Superior temporal gyrus (tissue), 1 donor: ENCODE measurements around the gene SMCO3.

ENCODE experiments used
- DNase-seq: peaks from one replicate; pipeline ENCODE4 v3.0.0-alpha.2; 2016; ENCODE audit errors: extremely low spot score

The SMCO3 gene

DNA sequence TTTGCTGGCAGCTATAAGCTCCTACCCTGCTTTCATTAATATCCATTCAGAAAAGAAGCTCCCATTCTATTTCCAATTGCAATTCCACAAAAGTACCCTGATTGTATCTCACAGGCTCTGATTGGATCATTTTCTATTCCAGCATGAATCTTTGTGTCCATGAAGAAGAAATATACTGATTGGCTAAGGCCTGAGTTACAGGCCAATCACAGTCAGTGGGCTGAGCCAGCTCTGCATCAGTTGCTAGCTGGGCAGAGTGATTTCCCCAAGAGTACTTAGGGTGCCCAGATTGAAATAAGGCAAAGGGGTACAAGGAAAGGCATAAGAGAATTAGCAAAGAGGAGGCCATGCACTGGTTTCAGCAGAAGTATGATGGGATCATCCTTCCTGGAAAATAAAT is 14.9 kb upstream of the SMCO3 start:
- no peak for DNase-seq

- DNase-seq: no peak
These were observed 13.1 kb upstream of the SMCO3 start for GRCh38 chr12:14827043-14827442.

- no peak for DNase-seq
These were observed 12.5 kb upstream of the SMCO3 start for GRCh38 chr12:14826491-14826890.

DNA sequence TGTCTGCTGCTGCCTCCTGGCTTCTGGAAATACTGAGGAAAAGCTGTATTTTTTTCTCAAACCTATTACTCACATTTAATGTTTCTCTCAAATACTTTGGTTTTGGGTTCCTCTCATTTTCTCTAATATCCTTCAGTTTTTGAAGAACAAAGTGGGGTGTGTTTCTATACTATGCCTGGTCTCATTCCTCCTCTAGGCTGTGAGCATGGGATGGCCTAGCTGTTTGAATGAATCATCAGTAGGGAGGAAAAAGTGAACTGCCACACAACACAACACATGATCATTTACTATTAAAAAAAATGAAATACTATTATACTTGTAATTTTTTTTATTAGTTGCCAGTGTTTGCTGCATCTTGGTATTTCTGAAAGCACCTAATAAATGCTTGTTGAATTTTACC is 11.3 kb upstream of the SMCO3 start:
- no peak for DNase-seq

- DNase-seq: no peak
These were observed 10.1 kb upstream of the SMCO3 start for GRCh38 chr12:14824012-14824634.

DNA sequence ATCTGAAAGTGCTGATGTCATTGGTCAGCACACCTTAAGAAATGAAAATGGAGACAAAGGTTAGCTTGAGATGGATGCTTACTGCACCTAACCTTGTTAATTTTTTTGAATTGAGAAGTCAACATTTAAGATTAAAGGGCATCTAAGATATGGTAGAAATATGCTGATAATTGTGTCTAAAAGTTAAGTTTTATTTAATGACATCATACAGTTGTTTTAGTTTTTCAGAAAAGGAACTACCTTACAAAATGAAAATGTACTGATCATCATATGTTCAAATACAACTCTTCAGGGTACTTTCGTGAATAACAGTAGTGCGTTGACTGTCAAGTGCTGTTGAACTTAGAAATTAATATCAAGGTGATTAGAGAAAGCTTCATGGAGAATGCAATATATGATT is 2.5 kb downstream of the SMCO3 start:
- no peak for DNase-seq

DNA sequence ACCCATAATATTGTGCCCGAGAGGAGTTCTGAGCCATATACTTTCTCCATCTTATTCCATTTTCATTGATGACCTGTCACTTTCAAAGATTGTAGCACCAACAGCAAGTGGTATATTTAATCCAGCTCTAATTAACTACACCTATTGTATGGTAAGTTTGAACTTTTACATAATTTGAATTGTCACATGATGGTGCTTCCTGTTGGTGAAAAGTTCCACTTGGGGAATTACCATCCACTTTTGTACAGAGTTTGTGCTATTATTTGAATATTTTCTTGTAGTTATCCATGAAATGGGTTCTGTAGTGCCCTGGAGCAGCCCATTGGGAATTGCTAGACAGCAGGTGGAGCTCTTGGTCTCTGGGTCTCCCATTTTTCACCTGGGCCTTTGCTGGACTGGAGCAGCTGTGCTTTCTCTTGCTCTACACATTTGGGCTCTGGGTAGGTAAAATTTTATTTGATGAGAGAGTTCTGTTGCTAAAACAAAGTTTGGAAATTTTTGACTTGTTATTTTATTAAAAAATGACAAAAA is 3.0 kb downstream of the SMCO3 start:
- no peak for DNase-seq

DNA sequence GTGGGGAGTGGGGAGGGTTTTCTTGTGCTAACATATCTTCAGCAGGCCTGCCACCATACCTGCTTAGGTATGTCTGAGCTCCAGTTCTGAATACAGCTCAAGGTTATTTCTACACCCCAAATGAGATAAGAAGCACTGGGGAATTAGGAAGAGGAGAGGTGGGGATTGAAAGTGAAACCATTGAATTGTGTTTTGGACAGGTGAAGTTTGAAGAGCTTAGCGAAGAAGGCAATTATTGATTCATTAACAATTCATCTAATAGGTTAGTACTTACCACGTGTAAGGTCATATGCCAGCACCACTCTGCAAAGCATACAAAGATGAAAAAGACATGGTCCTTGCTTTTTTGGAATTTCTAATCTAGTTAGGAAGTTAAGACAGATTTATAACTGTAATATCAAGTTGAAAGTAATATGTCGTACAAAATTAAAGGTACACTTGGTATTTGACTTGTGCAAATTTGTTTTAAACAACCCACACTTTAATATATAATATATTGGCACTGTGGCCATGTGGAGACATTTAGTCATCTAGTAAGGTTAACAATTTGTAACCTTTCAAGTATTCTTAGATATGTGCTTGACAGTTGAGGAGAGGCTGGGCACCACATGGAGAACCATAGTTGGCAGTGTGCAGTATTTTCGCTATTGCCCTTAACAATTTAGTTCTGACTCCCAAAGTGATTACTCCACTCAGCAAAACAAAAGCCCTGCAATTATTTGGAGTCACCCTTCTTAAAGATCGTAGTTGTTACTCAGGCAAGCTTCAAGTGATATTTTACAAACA is 3.6 kb downstream of the SMCO3 start:
- no peak for DNase-seq

- DNase-seq: no peak
These were observed 10.2 kb downstream of the SMCO3 start for GRCh38 chr12:14803830-14804160.

DNA sequence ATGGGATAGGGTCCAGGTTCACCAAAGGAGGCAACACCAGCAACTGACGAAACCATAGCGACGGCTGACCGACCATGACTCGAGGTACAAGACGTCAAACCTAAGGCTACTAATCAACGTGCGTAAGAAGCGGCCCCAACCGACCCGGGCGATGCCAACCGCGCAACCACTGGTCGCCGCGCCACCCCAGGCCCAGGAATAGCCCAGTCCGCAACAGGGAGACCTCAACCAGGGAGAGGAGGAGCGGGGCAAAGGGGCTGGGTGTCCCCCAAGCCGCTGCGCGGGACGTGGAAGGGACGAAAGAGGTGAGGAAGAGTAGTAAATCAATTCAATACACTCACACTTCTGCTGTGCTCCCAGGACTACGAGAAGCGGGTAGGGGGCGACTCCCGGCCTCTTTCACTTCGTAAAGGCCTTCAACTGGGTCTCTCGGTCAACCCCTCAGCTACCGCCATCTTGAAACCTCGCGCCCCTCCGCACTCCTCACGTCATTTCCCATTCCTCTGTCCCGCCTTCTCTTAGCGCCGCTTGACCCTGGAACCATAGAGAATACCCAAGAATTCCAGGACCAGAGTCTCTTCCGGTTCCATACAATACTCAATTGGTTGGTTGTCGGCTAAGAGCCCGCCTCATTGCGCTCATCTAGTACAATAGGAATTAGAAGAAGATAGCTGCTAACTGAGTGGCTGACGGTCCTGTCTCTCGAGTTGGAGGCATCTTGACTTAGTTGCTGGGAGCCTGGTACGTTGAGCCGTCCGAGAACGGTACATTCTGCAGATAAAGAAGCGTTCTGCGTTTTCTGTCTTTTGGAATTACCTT is 10.8 kb downstream of the SMCO3 start, which contains the start of the genes C12orf60 and WBP11:
C12orf60 (plus strand) TSS at position 660 of the 819 bp plus-strand sequence. CDS start 19,266 bp downstream, outside the sequence.
WBP11 (minus strand) TSS at position 468 of the 819 bp plus-strand sequence. CDS start 2,095 bp downstream, outside the sequence.
- peak; percentile 100 for DNase-seq

GRCh38 chr12:14802721-14803010 is 11.3 kb downstream of the SMCO3 start:
- no peak for DNase-seq

- DNase-seq: no peak
These were observed 11.7 kb downstream of the SMCO3 start for GRCh38 chr12:14802247-14802646.

- DNase-seq: no peak
These were observed 18.9 kb downstream of the SMCO3 start for GRCh38 chr12:14795028-14795448.

- no peak for DNase-seq
These were observed 28.4 kb downstream of the SMCO3 start for GRCh38 chr12:14785568-14785967.

DNA sequence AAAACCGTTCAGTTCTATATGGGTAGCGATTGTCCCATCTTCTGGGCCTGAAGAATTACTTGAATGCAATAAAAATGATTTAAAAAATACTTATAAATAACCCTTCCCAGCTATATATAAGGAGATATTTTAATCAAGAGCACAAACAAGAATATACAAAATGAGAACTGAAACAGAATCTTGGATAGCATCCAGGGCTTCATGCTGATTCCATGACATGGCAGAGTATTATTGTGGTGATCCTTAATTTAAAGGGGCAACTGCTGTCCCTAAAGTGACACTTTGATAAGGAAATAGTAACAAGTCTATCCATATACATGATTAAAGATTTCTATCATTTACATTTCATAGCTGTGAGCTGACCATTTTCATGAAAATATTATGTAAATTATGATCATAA is 29.5 kb downstream of the SMCO3 start:
- DNase-seq: no peak

DNA sequence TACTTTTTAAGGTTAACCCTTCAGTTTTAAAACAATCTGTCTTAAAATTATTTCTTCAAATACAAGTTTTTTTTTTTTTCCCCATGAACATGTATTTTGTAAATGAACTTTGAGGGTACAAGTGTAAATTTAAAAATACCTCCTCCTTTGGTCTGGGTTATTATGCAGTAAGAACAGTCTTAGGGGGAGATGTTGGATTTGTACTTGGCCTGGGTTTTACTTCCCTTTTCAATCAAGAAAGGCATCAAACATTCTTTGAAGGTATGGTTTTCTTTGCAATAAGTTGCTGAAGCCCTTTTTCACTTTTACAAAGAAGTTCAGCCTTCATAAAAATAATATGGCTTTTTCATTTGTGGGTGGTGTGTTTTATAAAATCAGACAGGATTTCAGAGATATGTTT is 31.2 kb downstream of the SMCO3 start:
- no peak for DNase-seq

GRCh38 chr12:14781563-14781962 is 32.4 kb downstream of the SMCO3 start:
- no peak for DNase-seq

DNA sequence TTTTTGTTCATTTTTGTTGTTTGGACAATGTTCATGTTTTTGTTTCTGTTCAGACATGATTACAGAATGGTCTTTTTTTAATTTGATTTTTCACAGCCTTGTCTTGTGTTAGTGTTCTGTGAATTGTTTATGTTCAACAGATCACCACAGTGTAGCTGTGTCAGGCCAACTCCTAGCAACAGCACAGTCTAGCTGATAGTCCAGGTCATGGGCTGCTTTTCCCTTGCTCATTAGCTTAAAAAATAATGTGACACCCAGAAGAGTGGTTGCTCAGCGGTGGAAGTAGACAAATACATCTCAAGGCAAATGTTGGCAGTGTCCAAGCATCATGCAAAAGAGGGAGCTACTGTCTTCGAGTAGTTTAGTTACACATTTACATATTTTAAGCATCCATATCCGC is 33.1 kb downstream of the SMCO3 start:
- DNase-seq: no peak

- no peak for DNase-seq
These were observed 34.1 kb downstream of the SMCO3 start for GRCh38 chr12:14779834-14780233.

- no peak for DNase-seq
These were observed 36.7 kb downstream of the SMCO3 start for GRCh38 chr12:14777271-14777670.

GRCh38 chr12:14776236-14776961 is 37.6 kb downstream of the SMCO3 start:
- no peak for DNase-seq

DNA sequence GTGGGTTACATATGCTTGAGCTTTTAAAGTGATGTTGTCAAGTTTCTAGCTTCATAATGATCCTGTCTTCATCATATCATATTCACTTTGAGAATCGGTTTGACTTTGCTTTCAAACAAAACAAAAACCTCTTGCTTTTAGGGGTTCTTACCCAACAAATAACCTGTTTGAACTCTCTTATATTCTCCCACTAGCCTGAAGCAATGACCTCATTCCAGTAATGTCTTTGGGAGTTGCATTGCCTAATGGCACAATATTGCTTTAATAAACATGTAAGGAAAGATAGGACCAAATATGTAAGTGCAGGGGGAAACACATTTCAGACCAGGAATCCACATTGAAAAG is 38.4 kb downstream of the SMCO3 start:
- no peak for DNase-seq
